Mesothelial cell of epicardium (in vitro differentiated cells): ENCODE data around the gene DNAJA4. TPM values are rescaled to one million over a fixed set of nuclear protein-coding genes. Genes with fewer than 3 reads are reported as not detected.

Experiments
- DNase-seq, 2 experiments: peaks; one replicate each; pipeline ENCODE4 v3.0.0; 2021; ENCODE audit warnings: low spot score in 2 of 2; ENCODE audit not compliant: unreplicated experiment in 2 of 2
- H3K27ac Mint-ChIP-seq: 2 replicates; pipeline ENCODE4 v1.8.0; 2021; ENCODE audit warnings: mixed read lengths
- H3K27me3 Mint-ChIP-seq: 2 replicates; pipeline ENCODE4 v1.8.0; 2021; ENCODE audit warnings: low read depth, mixed read lengths
- H3K36me3 Mint-ChIP-seq: 2 replicates; pipeline ENCODE4 v1.8.0; 2021; ENCODE audit warnings: mixed read lengths
- H3K4me1 Mint-ChIP-seq: 2 replicates; pipeline ENCODE4 v1.8.0; 2021; ENCODE audit warnings: mixed read lengths
- H3K4me3 Mint-ChIP-seq: 2 replicates; pipeline ENCODE4 v1.8.0; 2021; ENCODE audit warnings: mild to moderate bottlenecking, moderate library complexity, mixed read lengths
- H3K9me3 Mint-ChIP-seq: 2 replicates; pipeline ENCODE4 v1.8.0; 2021; ENCODE audit warnings: mixed read lengths
- total RNA-seq: library from RNA; stranded (reverse); gene quantifications from 3 replicates; pipeline ENCODE4 v1.2.1, GENCODE V29; 2021
- TF ChIP-seq, protein P1 (sequence below): fragments of 200-600 bp; sonication (generic); IDR thresholded peaks from one replicate; pipeline ENCODE4 v1.5.0; 2021; ENCODE audit warnings: antibody characterized with exemption; ENCODE audit not compliant: unreplicated experiment

DNAJA4 gene
- total RNA-seq, 1 donor from 2014 or later = 0.13 TPM

DNA sequence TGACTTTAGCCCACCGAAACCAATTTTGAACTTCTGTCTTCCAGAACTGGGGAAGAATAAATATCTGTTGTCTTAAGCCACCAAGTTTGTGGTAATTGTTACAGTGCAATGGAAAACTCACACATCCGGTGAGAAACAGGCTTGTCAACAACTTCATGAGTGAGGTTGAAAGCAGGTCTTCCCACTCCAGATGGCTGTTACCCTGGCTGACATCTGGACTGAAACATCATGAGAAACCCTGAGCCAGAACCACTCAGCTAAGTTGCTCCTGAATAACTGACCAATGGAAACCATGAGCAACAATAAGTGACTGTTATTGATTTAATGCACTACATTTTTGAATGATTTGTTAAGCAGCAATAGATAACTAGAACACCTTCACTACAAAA, 40.3 kb upstream of the DNAJA4 start:
- TF ChIP-seq, protein P1, sequence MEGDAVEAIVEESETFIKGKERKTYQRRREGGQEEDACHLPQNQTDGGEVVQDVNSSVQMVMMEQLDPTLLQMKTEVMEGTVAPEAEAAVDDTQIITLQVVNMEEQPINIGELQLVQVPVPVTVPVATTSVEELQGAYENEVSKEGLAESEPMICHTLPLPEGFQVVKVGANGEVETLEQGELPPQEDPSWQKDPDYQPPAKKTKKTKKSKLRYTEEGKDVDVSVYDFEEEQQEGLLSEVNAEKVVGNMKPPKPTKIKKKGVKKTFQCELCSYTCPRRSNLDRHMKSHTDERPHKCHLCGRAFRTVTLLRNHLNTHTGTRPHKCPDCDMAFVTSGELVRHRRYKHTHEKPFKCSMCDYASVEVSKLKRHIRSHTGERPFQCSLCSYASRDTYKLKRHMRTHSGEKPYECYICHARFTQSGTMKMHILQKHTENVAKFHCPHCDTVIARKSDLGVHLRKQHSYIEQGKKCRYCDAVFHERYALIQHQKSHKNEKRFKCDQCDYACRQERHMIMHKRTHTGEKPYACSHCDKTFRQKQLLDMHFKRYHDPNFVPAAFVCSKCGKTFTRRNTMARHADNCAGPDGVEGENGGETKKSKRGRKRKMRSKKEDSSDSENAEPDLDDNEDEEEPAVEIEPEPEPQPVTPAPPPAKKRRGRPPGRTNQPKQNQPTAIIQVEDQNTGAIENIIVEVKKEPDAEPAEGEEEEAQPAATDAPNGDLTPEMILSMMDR = no peak
- Mint-ChIP-seq H3K9me3 (peaks cover 12% of the 10 kb centered on the region), H3K27me3 (no peaks in the 10 kb centered on the region), H3K4me3 (no peak overlapping the region), H3K4me1 (no peaks in the 10 kb centered on the region), H3K27ac (no peak overlapping the region), H3K36me3 (no peaks in the 10 kb centered on the region)
- no peak for DNase-seq

DNA sequence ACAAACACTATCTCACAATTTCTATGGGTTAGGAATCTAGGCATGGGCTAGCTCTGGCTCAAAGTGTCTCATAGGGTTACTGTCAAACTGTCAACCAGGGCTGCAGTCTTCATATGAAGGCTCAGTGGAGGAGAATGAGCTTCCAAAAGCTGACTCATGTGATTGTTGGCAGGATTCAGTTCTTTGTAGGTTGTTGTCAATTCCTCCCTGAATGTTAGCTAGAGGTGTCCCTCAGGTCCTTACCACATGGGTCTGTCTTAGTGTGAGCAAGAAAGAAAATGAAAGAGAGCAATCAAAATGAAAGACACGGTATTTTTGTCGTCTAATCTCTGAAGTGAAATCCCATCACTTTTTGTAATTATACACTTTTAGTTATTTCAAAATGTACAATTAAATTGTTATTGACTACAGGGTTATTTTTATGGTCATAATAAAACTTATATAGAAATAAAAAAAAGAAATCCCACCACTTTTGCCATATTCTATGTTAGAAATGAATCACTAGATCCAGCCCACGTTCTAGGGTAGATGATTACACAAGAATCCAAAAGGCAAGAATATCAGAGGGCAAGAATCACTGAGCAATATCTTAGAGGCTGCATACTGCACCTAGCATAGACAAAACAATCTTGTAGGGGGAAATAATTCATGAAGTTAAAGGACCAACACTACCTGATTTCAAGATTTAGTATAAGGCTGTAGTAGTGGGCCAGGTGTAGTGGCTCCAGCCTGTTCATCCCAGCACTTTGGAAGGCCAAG, 38.4 kb upstream of the DNAJA4 start:
- peaks cover 12% of the 10 kb centered on the region for H3K9me3 Mint-ChIP-seq
- DNase-seq = no peak
- no peak overlapping the region for H3K27ac Mint-ChIP-seq
- TF ChIP-seq, protein P1 = no peak
- H3K27me3 Mint-ChIP-seq = no peaks in the 10 kb centered on the region
- H3K36me3 Mint-ChIP-seq = no peaks in the 10 kb centered on the region
- H3K4me3 Mint-ChIP-seq = no peak overlapping the region
- H3K4me1 Mint-ChIP-seq = no peaks in the 10 kb centered on the region

DNA sequence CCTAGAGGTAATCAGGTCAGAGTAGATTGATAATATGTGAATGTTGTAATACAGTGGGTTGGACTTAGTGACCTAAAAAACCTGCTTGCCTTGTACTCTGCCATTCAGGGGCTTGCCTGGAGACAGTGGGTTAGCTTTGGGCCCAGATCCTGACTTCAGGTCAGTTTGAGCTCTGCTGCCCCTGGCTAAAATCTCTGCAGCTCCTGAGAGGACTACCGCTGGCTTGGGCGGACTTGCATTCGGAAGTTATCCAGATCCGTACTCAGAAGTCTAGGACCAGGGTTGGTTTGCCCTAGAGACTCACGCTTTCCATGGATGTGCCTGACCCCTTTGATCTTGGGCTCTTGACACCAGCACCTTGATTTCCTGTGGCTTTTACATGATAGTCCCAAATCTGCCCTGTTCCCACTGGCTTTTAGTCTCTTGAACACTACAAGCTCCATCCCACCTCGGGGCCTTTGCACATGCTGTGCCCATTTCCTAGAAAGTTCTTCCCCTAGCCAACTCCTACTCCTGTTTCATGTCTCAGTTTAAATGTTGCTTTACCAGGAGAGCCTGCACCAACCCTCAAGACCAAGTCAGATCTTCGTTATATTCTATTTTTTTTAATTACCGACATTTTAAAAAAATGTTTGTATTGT, 35.9 kb upstream of the DNAJA4 start:
- peaks cover 4% of the 10 kb centered on the region for H3K27me3 Mint-ChIP-seq
- no peak overlapping the region for H3K4me3 Mint-ChIP-seq
- no peak for DNase-seq
- no peaks in the 10 kb centered on the region for H3K36me3 Mint-ChIP-seq
- TF ChIP-seq, protein P1 = no peak
- H3K4me1 Mint-ChIP-seq = no peaks in the 10 kb centered on the region
- H3K9me3 Mint-ChIP-seq = peaks cover 12% of the 10 kb centered on the region
- H3K27ac Mint-ChIP-seq = no peak overlapping the region

DNA sequence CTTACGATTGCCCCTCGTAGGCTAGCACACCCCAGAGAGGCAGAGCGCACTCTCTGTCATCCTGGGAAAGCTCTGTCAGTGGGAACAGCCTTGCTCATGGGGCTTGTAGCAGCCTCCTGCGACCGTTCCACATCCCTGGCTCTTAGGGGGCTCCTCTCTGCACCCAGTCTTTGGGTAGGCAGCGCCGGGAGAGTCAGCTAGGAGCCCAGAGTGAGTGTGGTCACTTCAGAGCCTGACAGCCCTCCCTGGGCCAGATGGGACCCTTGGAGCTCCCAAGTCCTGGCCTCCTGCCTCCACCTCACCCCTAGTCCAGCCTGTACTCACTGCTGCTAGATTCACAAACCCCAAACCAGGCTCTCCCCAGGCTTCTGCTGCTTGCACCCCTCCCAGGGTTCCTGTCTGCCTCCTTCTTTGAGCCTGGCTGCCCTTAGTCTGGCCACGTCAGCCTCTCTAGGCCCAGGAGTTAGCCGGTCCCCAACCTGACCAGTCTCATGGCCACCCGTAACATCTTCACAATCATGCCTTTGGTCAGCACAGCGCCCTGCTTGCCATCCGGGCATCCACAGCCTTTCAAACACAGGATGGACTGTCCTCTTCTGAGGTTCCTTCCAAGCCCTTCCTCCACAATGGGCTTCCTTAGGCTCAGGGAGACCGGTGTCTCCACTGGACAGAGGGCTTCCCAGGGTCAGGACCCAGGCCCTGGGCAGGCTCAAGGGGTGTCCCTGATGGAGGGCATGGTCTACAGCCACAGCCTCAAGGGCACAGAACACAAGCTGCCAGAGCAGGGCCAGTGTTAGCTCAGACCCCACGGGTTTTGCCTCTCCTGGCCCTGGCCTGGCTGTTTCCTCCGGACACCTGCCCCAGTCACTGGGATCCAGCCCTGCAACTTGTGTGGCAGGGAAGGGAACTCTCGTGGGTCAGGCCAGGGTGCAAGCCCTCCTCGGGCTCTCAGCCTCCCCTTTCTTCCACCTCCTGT, 34.6 kb upstream of the DNAJA4 start:
- peaks cover 12% of the 10 kb centered on the region for H3K27me3 Mint-ChIP-seq
- H3K9me3 Mint-ChIP-seq = peaks cover 9% of the 10 kb centered on the region
- TF ChIP-seq, protein P1 = no peak
- H3K27ac Mint-ChIP-seq = no peak overlapping the region
- H3K4me1 Mint-ChIP-seq = no peaks in the 10 kb centered on the region
- DNase-seq = no peak
- H3K4me3 Mint-ChIP-seq = no peak overlapping the region
- no peaks in the 10 kb centered on the region for H3K36me3 Mint-ChIP-seq

DNA sequence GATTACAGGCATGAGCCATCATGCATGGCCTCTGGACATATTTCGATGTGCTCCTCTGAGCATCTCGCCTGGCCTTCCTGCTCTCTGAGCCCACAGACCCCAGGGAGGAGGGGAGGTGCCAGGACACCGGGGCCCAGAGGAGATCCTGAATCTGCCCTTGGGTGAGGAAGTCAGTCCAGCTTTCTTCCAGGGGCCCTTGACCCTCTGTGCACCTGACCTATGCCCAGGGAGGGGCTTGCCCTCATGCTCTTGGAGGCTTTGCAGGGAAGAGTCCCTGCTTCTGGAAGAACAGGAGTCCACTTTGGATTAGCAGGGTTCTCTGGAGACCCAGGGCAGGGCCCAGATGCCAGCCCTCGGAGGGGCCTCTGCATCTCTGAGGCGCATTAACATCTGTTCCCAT, 31.4 kb upstream of the DNAJA4 start:
- no peak for DNase-seq
- Mint-ChIP-seq H3K4me1 (no peaks in the 10 kb centered on the region), H3K4me3 (no peak overlapping the region), H3K27me3 (peaks cover 15% of the 10 kb centered on the region), H3K9me3 (no peaks in the 10 kb centered on the region), H3K36me3 (no peaks in the 10 kb centered on the region), H3K27ac (no peak overlapping the region)
- TF ChIP-seq, protein P1 = no peak
